ACC112 (cell line): Measurements from ENCODE around the gene RBM19.

Experiments used
- H2AFZ ChIP-seq: fragments of 200-600 bp; sonication (generic); one replicate; pipeline ENCODE4 v1.6.0; 2017; ENCODE audit warnings: antibody characterized with exemption, low read length; ENCODE audit not compliant: unreplicated experiment
- H3K27ac ChIP-seq: fragments of 200-600 bp; sonication (generic); 2 replicates; pipeline ENCODE4 v1.5.1; 2014; ENCODE audit warnings: low read depth, mild to moderate bottlenecking, antibody characterized with exemption, low read length, moderate library complexity
- H3K27me3 ChIP-seq: fragments of 200-600 bp; sonication (generic); 2 replicates; pipeline ENCODE4 v1.6.1; 2014; ENCODE audit warnings: mild to moderate bottlenecking, antibody characterized with exemption, low read length, moderate library complexity, mixed read lengths; ENCODE audit not compliant: insufficient read depth
- H3K36me3 ChIP-seq: fragments of 200-600 bp; sonication (generic); 2 replicates; pipeline ENCODE4 v1.6.1; 2016; ENCODE audit warnings: mild to moderate bottlenecking, antibody characterized with exemption, low read length, moderate library complexity, mixed read lengths; ENCODE audit not compliant: insufficient read depth
- H3K4me1 ChIP-seq: fragments of 200-600 bp; sonication (generic); one replicate; pipeline ENCODE4 v1.6.1; 2016; ENCODE audit warnings: low read length, mixed read lengths; ENCODE audit not compliant: insufficient read depth, unreplicated experiment, control insufficient read depth
- H3K4me3 ChIP-seq: fragments of 200-600 bp; sonication (generic); 2 replicates; pipeline ENCODE4 v1.5.1; 2014; ENCODE audit warnings: mild to moderate bottlenecking, low read depth, low read length
- H3K79me2 ChIP-seq: fragments of 200-600 bp; sonication (generic); one replicate; pipeline ENCODE4 v1.6.0; 2016; ENCODE audit warnings: low read length; ENCODE audit not compliant: control insufficient read depth, unreplicated experiment, insufficient read depth

The RBM19 gene

DNA sequence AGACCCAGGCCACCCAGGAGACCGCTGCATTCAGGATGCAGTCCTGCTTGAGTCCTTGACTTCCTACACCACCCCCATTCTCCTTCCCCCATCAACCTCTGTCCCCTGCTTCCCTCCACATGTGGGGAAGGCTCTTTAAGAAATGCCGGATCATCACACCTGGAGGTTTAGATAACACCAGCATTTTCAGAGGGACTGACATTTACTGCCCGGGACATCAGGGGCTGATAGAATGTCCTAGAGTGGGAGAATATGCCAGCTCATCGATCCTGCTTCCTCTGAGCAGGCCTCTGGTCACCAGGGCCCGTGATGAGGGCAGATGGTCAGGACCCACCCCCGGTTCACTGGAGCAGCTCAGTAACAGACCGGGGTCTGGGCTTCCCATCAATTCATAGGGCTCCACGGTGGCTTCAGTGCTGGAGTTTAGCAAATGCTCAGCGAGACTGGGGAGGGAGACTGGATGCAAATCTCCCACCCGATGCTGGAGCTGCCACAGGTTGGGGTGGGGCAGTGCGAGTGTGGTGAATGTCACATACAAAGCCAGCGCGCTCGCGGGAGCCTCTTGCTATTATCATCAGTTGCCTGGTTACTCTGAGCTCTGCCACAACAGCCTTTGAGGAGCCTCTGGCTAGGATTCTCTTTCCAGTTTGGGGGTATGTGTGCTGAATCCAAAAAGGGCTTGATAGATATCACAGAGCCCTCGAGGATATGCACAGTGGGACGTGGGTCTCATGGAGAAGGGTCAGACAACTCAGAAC, 111.6 kb downstream of the RBM19 start:
- no peaks in the 10 kb centered on the region for H3K4me1 ChIP-seq
- no peaks in the 10 kb centered on the region for H3K79me2 ChIP-seq
- peaks cover 7% of the 10 kb centered on the region; the same call in 1 of the 2 replicates for H3K36me3 ChIP-seq
- H3K4me3 ChIP-seq, result no peak overlapping the region
- H3K27ac ChIP-seq, result no peak overlapping the region
- no peaks in the 10 kb centered on the region for H3K27me3 ChIP-seq
- no peak overlapping the region for H2AFZ ChIP-seq

- Histone ChIP-seq H3K4me1 (no peaks in the 10 kb centered on the region), H3K27me3 (no peaks in the 10 kb centered on the region), H3K36me3 (peaks cover 7% of the 10 kb centered on the region; the same call in 1 of the 2 replicates), H3K79me2 (no peaks in the 10 kb centered on the region), H3K4me3 (no peak overlapping the region), H3K27ac (no peak overlapping the region), H2AFZ (no peak overlapping the region)
Observed at GRCh38 chr12:113853491-113853890, 112.6 kb downstream of the RBM19 start.

- no peak overlapping the region for H3K27ac ChIP-seq
Observed at GRCh38 chr12:113852695-113853490, 113.2 kb downstream of the RBM19 start.

DNA sequence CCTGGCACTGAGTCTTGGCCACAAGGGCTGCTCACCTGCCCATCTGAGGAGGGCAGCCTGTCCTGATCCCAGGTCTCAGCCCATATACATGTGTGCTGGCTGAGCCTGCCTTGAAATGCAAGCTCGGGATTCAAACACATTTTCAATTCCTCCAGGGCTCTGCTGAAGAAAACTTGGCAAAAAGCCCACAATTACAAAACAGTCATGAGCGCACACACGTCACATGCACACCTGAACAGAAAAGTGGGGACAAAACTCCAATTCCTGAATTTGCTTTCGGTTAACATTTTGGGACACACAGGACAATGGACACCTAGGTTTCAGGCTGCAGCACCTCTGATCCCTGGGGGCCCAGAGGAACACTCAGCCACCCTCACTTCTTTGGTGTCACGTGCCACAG, 113.9 kb downstream of the RBM19 start:
- H3K27me3 ChIP-seq, result no peaks in the 10 kb centered on the region
- peaks cover 6% of the 10 kb centered on the region; the same call in 1 of the 2 replicates for H3K36me3 ChIP-seq
- H3K79me2 ChIP-seq, result no peaks in the 10 kb centered on the region
- H3K27ac ChIP-seq, result no peak overlapping the region
- no peak overlapping the region for H2AFZ ChIP-seq
- H3K4me1 ChIP-seq, result no peaks in the 10 kb centered on the region
- no peak overlapping the region for H3K4me3 ChIP-seq

More at GRCh38 chr12:113852695-113853490, 113.2 kb downstream of the RBM19 start:
- no peaks in the 10 kb centered on the region for H3K79me2 ChIP-seq
- no peak overlapping the region for H3K4me3 ChIP-seq
- no peaks in the 10 kb centered on the region for H3K27me3 ChIP-seq
- no peak overlapping the region for H2AFZ ChIP-seq
- H3K36me3 ChIP-seq, result peaks cover 7% of the 10 kb centered on the region; the same call in 1 of the 2 replicates
- no peaks in the 10 kb centered on the region for H3K4me1 ChIP-seq

DNA sequence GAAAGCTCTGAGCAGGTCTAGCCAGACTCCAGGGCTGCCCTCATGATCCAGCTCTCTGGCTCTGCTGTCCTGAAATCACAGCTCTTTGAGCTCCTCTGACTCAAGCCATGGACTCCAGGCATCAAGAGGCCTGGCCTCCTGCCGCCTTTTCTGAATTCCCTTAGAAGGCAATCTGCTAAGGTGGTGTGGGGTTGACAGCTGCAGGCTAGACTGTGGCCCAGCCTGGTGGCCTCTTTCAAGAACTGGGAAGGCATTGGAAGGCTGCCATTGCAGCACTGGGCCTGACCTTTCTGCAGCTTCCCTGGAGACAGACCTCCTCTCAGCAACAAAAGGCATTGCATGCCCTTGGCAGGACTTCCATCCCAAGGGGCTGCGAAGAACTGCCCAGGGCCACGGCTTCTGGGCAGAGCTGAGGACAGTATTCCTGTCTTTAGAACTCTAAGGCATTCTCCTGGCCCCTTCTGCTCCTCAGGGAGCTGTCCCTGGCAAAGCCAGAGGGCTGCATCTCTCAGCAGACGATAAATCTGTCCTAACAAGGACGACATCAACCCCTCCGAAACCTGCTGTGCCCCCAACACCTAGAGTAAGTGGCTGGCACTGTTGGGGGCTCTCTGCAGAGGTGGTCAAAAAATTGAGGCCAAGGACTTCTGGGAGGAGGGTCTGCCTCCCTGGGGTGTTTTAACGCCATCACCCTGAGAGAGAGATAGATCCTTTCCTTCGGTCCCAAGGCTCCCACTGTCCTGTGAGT, 115.6 kb downstream of the RBM19 start:
- Histone ChIP-seq H3K4me1 (no peaks in the 10 kb centered on the region), H3K27me3 (no peaks in the 10 kb centered on the region), H2AFZ (no peak overlapping the region)

DNA sequence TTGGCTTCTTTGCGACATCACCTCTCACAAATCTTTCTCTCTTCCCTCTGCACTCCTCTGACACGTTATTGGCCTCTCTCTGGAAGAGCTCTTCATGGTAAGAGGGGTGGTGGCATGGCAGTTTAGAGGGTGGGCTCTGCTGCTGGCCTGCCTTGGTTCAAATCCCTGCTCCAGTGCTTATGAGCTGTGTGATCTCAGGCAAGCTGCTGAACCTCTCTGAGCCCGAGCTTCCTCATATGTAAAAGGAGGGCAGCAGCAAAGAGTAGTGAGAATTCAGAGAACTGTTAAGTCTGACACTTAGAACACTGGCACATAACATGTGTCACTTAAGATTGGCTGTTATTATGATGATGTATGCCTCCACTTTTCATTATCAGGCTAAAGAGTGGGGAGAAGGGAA, 118.3 kb downstream of the RBM19 start:
- no peaks in the 10 kb centered on the region for H3K27me3 ChIP-seq
- H3K4me3 ChIP-seq, result no peak overlapping the region
- H3K79me2 ChIP-seq, result no peaks in the 10 kb centered on the region
- no peaks in the 10 kb centered on the region for H3K4me1 ChIP-seq
- no peaks in the 10 kb centered on the region for H3K36me3 ChIP-seq
- H2AFZ ChIP-seq, result no peak overlapping the region
- no peak overlapping the region for H3K27ac ChIP-seq

More for the DNA sequence above, 115.6 kb downstream of the RBM19 start:
- H3K36me3 ChIP-seq, result no peaks in the 10 kb centered on the region
- H3K27ac ChIP-seq, result no peak overlapping the region
- H3K4me3 ChIP-seq, result no peak overlapping the region
- H3K79me2 ChIP-seq, result no peaks in the 10 kb centered on the region

GRCh38 chr12:113846883-113847755, 119.0 kb downstream of the RBM19 start:
- no peak overlapping the region for H3K27ac ChIP-seq
- H2AFZ ChIP-seq, result no peak overlapping the region
- no peak overlapping the region for H3K4me3 ChIP-seq
- H3K36me3 ChIP-seq, result no peaks in the 10 kb centered on the region
- no peaks in the 10 kb centered on the region for H3K4me1 ChIP-seq
- no peaks in the 10 kb centered on the region for H3K79me2 ChIP-seq
- no peaks in the 10 kb centered on the region for H3K27me3 ChIP-seq

- Histone ChIP-seq H3K27ac (no peak overlapping the region), H3K4me1 (no peaks in the 10 kb centered on the region), H3K27me3 (no peaks in the 10 kb centered on the region), H2AFZ (no peak overlapping the region), H3K36me3 (no peaks in the 10 kb centered on the region), H3K4me3 (no peak overlapping the region), H3K79me2 (no peaks in the 10 kb centered on the region)
Observed at GRCh38 chr12:113845900-113846674, 120.0 kb downstream of the RBM19 start.

DNA sequence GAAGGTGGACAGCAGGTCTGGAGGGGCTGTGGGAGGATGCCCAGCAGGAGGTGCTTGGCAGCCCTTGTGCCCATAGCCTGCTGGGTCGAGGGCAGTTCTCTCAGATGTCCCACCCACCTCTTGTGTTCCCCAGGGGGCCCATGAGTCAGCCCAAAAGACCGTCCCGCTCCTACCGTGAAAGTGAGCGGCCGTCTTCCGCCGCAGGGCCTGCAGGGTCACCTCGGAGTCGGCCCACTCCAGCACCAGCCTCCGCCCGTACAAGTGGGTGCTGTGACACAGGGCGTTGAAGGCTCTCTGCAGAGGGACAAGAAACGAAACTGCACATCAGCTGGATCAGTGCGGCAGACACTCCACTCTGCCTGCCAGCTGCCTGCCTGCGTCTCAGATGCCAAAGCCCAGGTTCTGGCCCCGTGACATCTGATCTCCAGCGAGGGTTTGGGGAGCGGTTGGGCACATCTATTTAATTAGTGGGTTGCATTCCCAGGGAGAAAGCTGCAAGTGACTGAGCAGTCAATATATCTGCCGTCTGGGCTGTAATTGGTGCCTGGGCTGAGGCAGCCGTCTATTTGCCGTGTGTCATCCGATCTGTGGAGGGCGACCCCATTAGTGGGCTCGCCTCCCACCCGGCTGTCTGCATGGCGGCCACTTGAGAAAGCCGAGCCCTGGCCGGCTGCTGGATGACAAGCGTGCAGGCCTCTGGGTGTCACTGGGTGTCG, 121.5 kb downstream of the RBM19 start:
- no peaks in the 10 kb centered on the region for H3K27me3 ChIP-seq

More for the DNA sequence above, 121.5 kb downstream of the RBM19 start:
- H3K36me3 ChIP-seq, result no peaks in the 10 kb centered on the region
- H3K4me1 ChIP-seq, result no peaks in the 10 kb centered on the region
- H2AFZ ChIP-seq, result no peak overlapping the region
- H3K79me2 ChIP-seq, result no peaks in the 10 kb centered on the region
- no peak overlapping the region for H3K27ac ChIP-seq
- H3K4me3 ChIP-seq, result no peak overlapping the region
